Endometrial microvascular endothelial cells (primary cell): ENCODE data around the gene FOXD4L3. TPM values are rescaled to one million over a fixed set of nuclear protein-coding genes. Genes with fewer than 3 reads are reported as not detected.
"Not testable (repeated sequence)": the region's sequence is repeated elsewhere in the genome, so short reads cannot be mapped to it uniquely, and the experiment has no call there.

Experiments used
- in situ Hi-C: cut with HindIII; loops from 2 replicates; pipeline ENCODE4 v1.10.0; 2017; ENCODE audit warnings: low sequenced_read_pairs, low pct_unique_long_range_greater_than_20kb; ENCODE audit errors: inconsistent ontology term
- total RNA-seq: library from RNA; depleted of rRNA; stranded (reverse); fragments of >200 nt; gene quantifications from one replicate; pipeline ENCODE4 v1.2.3, GENCODE V29; 2015; ENCODE audit errors: inconsistent ontology term

The FOXD4L3 gene
- total RNA-seq: not detected

- in situ Hi-C loops: not testable (repeated sequence)
Observed at GRCh38 chr9:68302567-68302966, at the start of gene FOXD4L3. Gene FOXD4L3, plus strand, starts transcription at chr9:68302867. Its CDS starts 85 bp downstream, at chr9:68302952.

GRCh38 chr9:68281041-68281440 lies 21.6 kb upstream of the FOXD4L3 start:
- in situ Hi-C loops: not testable (repeated sequence)

GRCh38 chr9:68303771-68304170 lies 1.1 kb downstream of the FOXD4L3 start:
- in situ Hi-C loops: not testable (repeated sequence)

GRCh38 chr9:68304212-68304611 lies 1.5 kb downstream of the FOXD4L3 start:
- in situ Hi-C loops: not testable (repeated sequence)

- in situ Hi-C loops: not testable (repeated sequence)
Observed at GRCh38 chr9:68304777-68305176, 2.1 kb downstream of the FOXD4L3 start.

- in situ Hi-C loops: not testable (repeated sequence)
Observed at GRCh38 chr9:68305680-68306285, 3.1 kb downstream of the FOXD4L3 start.

- in situ Hi-C loops: not testable (repeated sequence)
Observed at GRCh38 chr9:68306391-68306964, 3.8 kb downstream of the FOXD4L3 start.

- in situ Hi-C loops: not testable (repeated sequence)
Observed at GRCh38 chr9:68307127-68307526, 4.5 kb downstream of the FOXD4L3 start.

GRCh38 chr9:68307654-68308053 lies 5.0 kb downstream of the FOXD4L3 start:
- in situ Hi-C loops: not testable (repeated sequence)

- in situ Hi-C loops: not testable (repeated sequence)
Observed at GRCh38 chr9:68311208-68311607, 8.5 kb downstream of the FOXD4L3 start.

- in situ Hi-C loops: not testable (repeated sequence)
Observed at GRCh38 chr9:68318209-68318608, 15.5 kb downstream of the FOXD4L3 start.

- in situ Hi-C loops: not testable (repeated sequence)
Observed at GRCh38 chr9:68323749-68324148, 21.1 kb downstream of the FOXD4L3 start.

GRCh38 chr9:68324518-68324917 lies 21.9 kb downstream of the FOXD4L3 start:
- in situ Hi-C loops: not testable (repeated sequence)

GRCh38 chr9:68329106-68329505 lies 26.4 kb downstream of the FOXD4L3 start:
- in situ Hi-C loops: not testable (repeated sequence)

- in situ Hi-C loops: not testable (repeated sequence)
Observed at GRCh38 chr9:68330531-68331173, 28.0 kb downstream of the FOXD4L3 start.

- in situ Hi-C loops: not testable (repeated sequence)
Observed at GRCh38 chr9:68332122-68332521, 29.5 kb downstream of the FOXD4L3 start.

GRCh38 chr9:68335935-68336334 lies 33.3 kb downstream of the FOXD4L3 start:
- in situ Hi-C loops: not testable (repeated sequence)

GRCh38 chr9:68336639-68337339 lies 34.1 kb downstream of the FOXD4L3 start:
- in situ Hi-C loops: not testable (repeated sequence)

GRCh38 chr9:68338000-68338399 lies 35.3 kb downstream of the FOXD4L3 start:
- in situ Hi-C loops: not testable (repeated sequence)
